ENCODE measurements around the gene ACP2.

The ACP2 gene

DNA sequence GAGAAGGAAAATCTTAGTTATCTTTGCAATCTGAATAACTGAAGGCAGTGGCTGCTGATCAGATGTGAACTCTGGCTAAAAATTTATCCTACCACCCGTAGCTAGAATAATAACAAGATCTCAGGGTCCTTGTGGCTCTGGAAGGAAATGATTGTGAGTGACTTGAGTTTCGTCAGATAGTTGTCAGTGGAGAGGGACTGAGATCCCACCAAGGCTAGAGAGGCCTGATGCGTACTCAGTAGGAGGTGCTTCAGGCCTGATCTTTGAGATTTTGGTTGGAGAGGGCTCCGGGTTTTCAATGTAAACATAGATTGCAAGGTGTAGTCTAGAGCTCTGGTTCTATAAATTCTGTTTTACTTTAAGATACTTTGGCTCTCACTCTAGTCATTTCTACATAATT is 22.7 kb upstream of the ACP2 start:
- in situ Hi-C loops (cut with HindIII; ENCODE audit: low pct_ligation_motif_present, low sequenced_read_pairs) = no loop called here
- Histone ChIP-seq H3K27me3 (replicated peaks) (no peaks in the 10 kb centered on the region), H3K4me3 (ENCODE audit: low read depth, low read length) (no peak overlapping the region), H3K36me3 (replicated peaks) (peaks cover 20% of the 10 kb centered on the region), H3K27ac (no peak overlapping the region)
- TF ChIP-seq, protein P1, sequence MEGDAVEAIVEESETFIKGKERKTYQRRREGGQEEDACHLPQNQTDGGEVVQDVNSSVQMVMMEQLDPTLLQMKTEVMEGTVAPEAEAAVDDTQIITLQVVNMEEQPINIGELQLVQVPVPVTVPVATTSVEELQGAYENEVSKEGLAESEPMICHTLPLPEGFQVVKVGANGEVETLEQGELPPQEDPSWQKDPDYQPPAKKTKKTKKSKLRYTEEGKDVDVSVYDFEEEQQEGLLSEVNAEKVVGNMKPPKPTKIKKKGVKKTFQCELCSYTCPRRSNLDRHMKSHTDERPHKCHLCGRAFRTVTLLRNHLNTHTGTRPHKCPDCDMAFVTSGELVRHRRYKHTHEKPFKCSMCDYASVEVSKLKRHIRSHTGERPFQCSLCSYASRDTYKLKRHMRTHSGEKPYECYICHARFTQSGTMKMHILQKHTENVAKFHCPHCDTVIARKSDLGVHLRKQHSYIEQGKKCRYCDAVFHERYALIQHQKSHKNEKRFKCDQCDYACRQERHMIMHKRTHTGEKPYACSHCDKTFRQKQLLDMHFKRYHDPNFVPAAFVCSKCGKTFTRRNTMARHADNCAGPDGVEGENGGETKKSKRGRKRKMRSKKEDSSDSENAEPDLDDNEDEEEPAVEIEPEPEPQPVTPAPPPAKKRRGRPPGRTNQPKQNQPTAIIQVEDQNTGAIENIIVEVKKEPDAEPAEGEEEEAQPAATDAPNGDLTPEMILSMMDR (IDR thresholded peaks at IDR 0.05; ENCODE audit: low read depth, low read length, missing control alignments) = no peak
- no peak for DNase-seq

DNA sequence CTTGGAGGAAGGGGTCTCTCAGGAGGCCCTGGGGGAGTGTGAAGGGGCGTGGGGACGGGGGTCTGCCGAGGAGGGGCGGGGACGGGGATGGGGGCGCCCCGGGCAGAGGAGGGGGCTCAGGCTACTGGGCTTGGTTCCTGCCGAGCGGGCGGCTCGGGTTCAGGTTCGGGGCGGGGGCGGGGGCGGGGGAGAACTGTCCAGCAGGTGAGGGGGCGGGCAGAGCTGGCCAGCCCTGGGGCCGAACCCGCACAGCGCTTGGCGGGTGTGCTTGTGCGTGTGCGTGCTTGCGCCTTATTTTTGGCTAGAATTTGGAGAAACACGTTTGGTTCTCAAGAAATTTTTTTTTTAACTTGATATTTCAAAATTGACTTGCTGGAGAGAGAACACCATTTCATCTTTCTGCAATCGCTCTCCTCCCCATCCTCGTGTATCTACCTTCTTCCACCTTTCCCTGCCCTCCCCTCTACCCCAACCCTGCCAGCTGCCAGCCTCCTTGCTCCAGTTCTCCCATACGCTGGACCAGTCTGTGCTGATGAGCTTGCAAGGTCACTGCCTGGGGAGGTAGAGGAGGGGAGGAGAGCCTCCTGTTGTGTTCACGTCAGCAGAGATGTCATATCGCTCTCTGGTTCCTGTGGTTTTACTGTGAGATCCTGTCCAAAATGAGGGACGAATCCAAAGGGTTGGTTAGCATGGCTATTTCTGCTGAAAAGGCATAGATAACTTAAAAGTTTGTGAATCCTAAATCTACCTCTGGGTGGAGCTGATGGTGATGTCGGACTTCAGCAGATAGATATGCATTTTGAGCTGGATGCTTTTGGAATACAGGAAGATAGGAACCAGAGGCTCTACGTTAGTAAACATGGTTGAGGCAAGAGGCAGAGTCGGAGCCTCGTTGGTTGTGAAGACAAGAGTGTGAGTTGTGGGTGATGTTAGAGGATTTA is 22.0 kb upstream of the ACP2 start:
- Histone ChIP-seq H3K27me3 (replicated peaks) (no peaks in the 10 kb centered on the region), H3K4me3 (ENCODE audit: low read depth, low read length) (peak overlapping the region; percentile 76), H3K27ac (peak overlapping the region; percentile 86), H3K36me3 (replicated peaks) (peaks cover 13% of the 10 kb centered on the region)
- in situ Hi-C loops (cut with HindIII; ENCODE audit: low pct_ligation_motif_present, low sequenced_read_pairs) = no loop called here
- TF ChIP-seq, protein P1 (IDR thresholded peaks at IDR 0.05; ENCODE audit: low read depth, low read length, missing control alignments) = peak; percentile 21
- peak; percentile 45 for DNase-seq

DNA sequence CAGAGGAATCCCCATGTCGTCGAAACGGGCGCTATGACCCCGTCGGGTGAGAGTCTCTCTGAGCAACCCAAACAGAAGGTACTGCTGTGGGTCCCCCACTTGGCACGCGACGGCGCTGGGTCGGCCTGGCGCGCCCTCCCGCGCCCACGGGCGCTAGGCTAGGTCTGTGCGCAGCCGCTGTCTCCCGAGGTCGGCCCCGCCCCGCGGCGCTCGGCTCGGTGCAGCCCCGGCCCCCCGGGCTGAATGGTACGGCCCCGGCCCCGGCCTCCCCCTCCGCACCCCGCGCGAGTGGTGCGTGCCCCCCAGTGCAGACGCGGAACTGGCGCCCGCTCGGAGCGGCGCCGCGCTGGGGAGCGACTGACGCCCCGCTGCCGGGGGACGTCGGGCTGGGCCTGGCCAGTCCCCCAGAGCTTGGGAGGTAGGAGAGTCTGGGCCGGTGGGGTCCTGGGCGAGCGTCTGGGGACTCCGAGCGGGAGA is 21.3 kb upstream of the ACP2 start, which contains the start of gene MADD:
Gene MADD (plus strand): TSS at position 305 of the 477 bp plus-strand sequence.
- no peaks in the 10 kb centered on the region for H3K27me3 ChIP-seq (replicated peaks)
- in situ Hi-C loops (cut with HindIII; ENCODE audit: low pct_ligation_motif_present, low sequenced_read_pairs) = no loop called here
- DNase-seq = peak; percentile 44
- H3K27ac ChIP-seq = peak within 1 kb of the TSS; percentile 86
- H3K36me3 ChIP-seq (replicated peaks) = peaks cover 5% of the 10 kb centered on the region
- TF ChIP-seq, protein P1 (IDR thresholded peaks at IDR 0.05; ENCODE audit: low read depth, low read length, missing control alignments) = no peak
- H3K4me3 ChIP-seq (ENCODE audit: low read depth, low read length) = peak within 1 kb of the TSS; percentile 76

DNA sequence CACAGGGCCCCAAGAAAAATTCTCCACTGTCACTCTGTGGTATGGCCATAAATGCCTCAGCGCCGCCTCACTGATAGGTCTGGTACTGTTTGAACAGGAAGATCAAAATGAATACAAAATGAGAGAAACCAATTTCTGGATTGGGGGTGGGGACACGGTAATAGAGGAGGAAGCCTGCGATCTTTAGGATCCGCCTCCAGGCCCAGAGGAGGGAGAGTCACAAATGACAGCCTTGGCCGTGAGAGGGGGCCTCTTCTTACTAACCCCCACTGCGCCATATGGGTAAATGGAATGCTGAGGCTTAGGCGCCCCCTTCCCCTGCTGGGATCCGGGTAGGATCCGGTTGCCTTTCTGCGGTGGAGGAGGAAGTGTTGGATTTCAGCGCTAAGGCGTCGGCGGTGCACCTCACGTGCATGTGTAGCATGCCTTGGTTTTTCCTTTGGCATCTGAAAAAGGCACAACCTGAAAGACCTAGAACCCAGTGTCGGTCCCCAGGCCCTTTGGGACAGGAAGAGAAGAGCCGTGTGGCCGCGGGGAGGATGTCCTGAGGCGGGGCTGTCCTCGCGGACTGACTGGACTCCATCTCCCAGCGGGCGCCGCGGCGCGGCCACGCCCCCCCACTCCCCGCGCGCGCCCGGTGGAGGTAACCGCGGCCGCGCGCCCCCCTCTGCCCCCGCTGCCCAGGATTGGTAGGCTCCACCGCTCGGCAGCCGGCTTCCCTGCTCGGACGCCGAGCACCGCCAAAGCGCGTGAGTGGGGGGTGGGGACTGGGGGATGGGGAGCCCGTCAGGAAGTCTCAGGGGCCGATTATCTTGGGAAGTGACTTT is 20.6 kb upstream of the ACP2 start:
- Histone ChIP-seq H3K36me3 (replicated peaks) (no peaks in the 10 kb centered on the region), H3K4me3 (ENCODE audit: low read depth, low read length) (peak overlapping the region; percentile 76), H3K27me3 (replicated peaks) (no peaks in the 10 kb centered on the region), H3K27ac (peak overlapping the region; percentile 86)
- DNase-seq = peak; percentile 86
- in situ Hi-C loops (cut with HindIII; ENCODE audit: low pct_ligation_motif_present, low sequenced_read_pairs) = no loop called here
- TF ChIP-seq, protein P1 (IDR thresholded peaks at IDR 0.05; ENCODE audit: low read depth, low read length, missing control alignments) = peak; percentile 40

DNA sequence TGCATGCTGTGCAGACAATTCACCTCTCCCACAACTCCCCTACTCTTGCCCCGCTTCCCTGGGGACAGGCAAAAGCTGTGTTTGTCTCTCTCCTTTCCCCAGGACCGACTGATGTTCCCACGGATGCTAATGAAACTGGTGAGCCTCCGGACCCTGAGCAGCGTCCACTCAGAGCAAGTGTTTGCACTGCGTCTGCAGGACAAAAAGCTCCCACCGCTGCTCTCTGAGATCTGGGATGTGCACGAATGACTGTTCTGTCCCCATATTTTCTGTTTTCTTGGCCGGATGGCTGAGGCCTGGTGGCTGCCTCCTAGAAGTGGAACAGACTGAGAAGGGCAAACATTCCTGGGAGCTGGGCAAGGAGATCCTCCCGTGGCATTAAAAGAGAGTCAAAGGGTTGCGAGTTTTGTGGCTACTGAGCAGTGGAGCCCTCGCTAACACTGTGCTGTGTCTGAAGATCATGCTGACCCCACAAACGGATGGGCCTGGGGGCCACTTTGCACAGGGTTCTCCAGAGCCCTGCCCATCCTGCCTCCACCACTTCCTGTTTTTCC is 19.9 kb upstream of the ACP2 start:
- in situ Hi-C loops (cut with HindIII; ENCODE audit: low pct_ligation_motif_present, low sequenced_read_pairs) = no loop called here
- DNase-seq = no peak
- H3K36me3 ChIP-seq (replicated peaks) = no peaks in the 10 kb centered on the region
- no peak overlapping the region for H3K4me3 ChIP-seq (ENCODE audit: low read depth, low read length)
- peak overlapping the region; percentile 86 for H3K27ac ChIP-seq
- H3K27me3 ChIP-seq (replicated peaks) = no peaks in the 10 kb centered on the region
- TF ChIP-seq, protein P1 (IDR thresholded peaks at IDR 0.05; ENCODE audit: low read depth, low read length, missing control alignments) = no peak

Measured in brain microvascular endothelial cell (primary cell).